ENCODE data around the gene EPS15. TPM values are rescaled to one million over a fixed set of nuclear protein-coding genes. Genes with fewer than 3 reads are reported as not detected.

The EPS15 gene
- 10 to 100 TPM; 67.2 to 79.0 TPM for total RNA-seq
- 10 to 100 TPM; 45.6 to 61.0 (median 51.1) TPM for polyA plus RNA-seq (ENCODE audit: insufficient read length in 6 of 6)
- long read RNA-seq, donor 1, result 0 reads
- long read RNA-seq, donor 2, partial matches to known transcripts, result 7 of 7 reads
- long read RNA-seq, donor 2, other reads (novel, unspliced or antisense), result 0 of 7 reads
- long read RNA-seq, donor 3, full-length matches to known transcripts, result 1 of 1 reads
- long read RNA-seq, donor 3, partial matches to known transcripts, result 0 of 1 reads
- long read RNA-seq, donor 3, other reads (novel, unspliced or antisense), result 0 of 1 reads
- long read RNA-seq, donor 4, partial matches to known transcripts, result 4 of 6 reads
- long read RNA-seq, donor 4, other reads (novel, unspliced or antisense), result 2 of 6 reads
- long read RNA-seq, donor 5, full-length matches to known transcripts, result 2 of 2 reads
- long read RNA-seq, donor 5, partial matches to known transcripts, result 0 of 2 reads
- long read RNA-seq, donor 5, other reads (novel, unspliced or antisense), result 0 of 2 reads
- long read RNA-seq, donor 6, full-length matches to known transcripts, result 4 of 4 reads
- long read RNA-seq, donor 6, partial matches to known transcripts, result 0 of 4 reads
- long read RNA-seq, donor 6, other reads (novel, unspliced or antisense), result 0 of 4 reads
- long read RNA-seq, donor 7, full-length matches to known transcripts, result 3 of 3 reads
- long read RNA-seq, donor 7, partial matches to known transcripts, result 0 of 3 reads
- long read RNA-seq, donor 7, other reads (novel, unspliced or antisense), result 0 of 3 reads
- long read RNA-seq, donor 8, full-length matches to known transcripts, result 2 of 39 reads
- long read RNA-seq, donor 8, partial matches to known transcripts, result 37 of 39 reads
- long read RNA-seq, donor 8, other reads (novel, unspliced or antisense), result 0 of 39 reads
- long read RNA-seq, donor 9, result 0 reads
- long read RNA-seq, donor 10, partial matches to known transcripts, result 2 of 5 reads
- long read RNA-seq, donor 10, other reads (novel, unspliced or antisense), result 2 of 5 reads
- long read RNA-seq, donor 11, full-length matches to known transcripts, result 2 of 7 reads
- long read RNA-seq, donor 11, partial matches to known transcripts, result 5 of 7 reads
- long read RNA-seq, donor 11, other reads (novel, unspliced or antisense), result 0 of 7 reads
- long read RNA-seq, donor 12, full-length matches to known transcripts, result 4 of 53 reads
- long read RNA-seq, donor 12, partial matches to known transcripts, result 49 of 53 reads
- long read RNA-seq, donor 12, other reads (novel, unspliced or antisense), result 0 of 53 reads

- H3K4me1 ChIP-seq, result peaks cover 12 to 56% of the 10 kb centered on the region in 2 donors
- peak within 1 kb of the TSS; percentile 89 to 92 for H3K27ac ChIP-seq
- H3K36me3 ChIP-seq, result no peaks in the 10 kb centered on the region
- DNase-seq (peak; percentile 56 to 97 (median 87)), ATAC-seq (peak; percentile 85)
- intact Hi-C loops (cut with DNase I), result no loop called here
- TF ChIP-seq CTCF (IDR thresholded peaks at IDR 0.05), result no peak
- H3K9me3 ChIP-seq, result no peaks in the 10 kb centered on the region
- H3K4me3 ChIP-seq, result peak within 1 kb of the TSS; percentile 73 to 88
- H3K27me3 ChIP-seq, result no peaks in the 10 kb centered on the region
Measured at GRCh38 chr1:51519048-51519864, at the start of gene EPS15. Gene EPS15, minus strand, starts transcription at chr1:51519266. Its CDS starts 35 bp downstream, at chr1:51519231.

- no peak for TF ChIP-seq CTCF (IDR thresholded peaks at IDR 0.05)
- DNase-seq (no peak), ATAC-seq (no peak)
- intact Hi-C loops (cut with DNase I), result no loop called here
- no peak overlapping the region for H3K27ac ChIP-seq
- no peaks in the 10 kb centered on the region for H3K27me3 ChIP-seq
- H3K4me1 ChIP-seq, result peaks cover 18 to 36% of the 10 kb centered on the region in 2 donors
- H3K9me3 ChIP-seq, result no peaks in the 10 kb centered on the region
- H3K4me3 ChIP-seq, result no peak overlapping the region
- H3K36me3 ChIP-seq, result no peaks in the 10 kb centered on the region
Measured at GRCh38 chr1:51568231-51568935, 49.3 kb upstream of the EPS15 start.

- no peak overlapping the region for H3K4me3 ChIP-seq
- DNase-seq (no peak), ATAC-seq (no peak)
- no peaks in the 10 kb centered on the region for H3K36me3 ChIP-seq
- no peaks in the 10 kb centered on the region for H3K27me3 ChIP-seq
- no peak overlapping the region for H3K27ac ChIP-seq
- intact Hi-C loops (cut with DNase I), result no loop called here
- no peak for TF ChIP-seq CTCF (IDR thresholded peaks at IDR 0.05)
- no peaks in the 10 kb centered on the region for H3K9me3 ChIP-seq
- peaks cover 18 to 36% of the 10 kb centered on the region in 2 donors for H3K4me1 ChIP-seq
Measured at GRCh38 chr1:51567653-51568052, 48.6 kb upstream of the EPS15 start.

- H3K4me3 ChIP-seq, result no peak overlapping the region
- H3K36me3 ChIP-seq, result no peaks in the 10 kb centered on the region
- H3K27ac ChIP-seq, result no peak overlapping the region
- no peak for TF ChIP-seq CTCF (IDR thresholded peaks at IDR 0.05)
- DNase-seq (no peak), ATAC-seq (no peak)
- H3K4me1 ChIP-seq, result peaks cover 18 to 36% of the 10 kb centered on the region in 2 donors
- no peaks in the 10 kb centered on the region for H3K27me3 ChIP-seq
- no peaks in the 10 kb centered on the region for H3K9me3 ChIP-seq
- intact Hi-C loops (cut with DNase I), result no loop called here
Measured at GRCh38 chr1:51566260-51566659, 47.2 kb upstream of the EPS15 start.

All from left lung (tissue), 14 donors.